Erythroblast (primary cell): ENCODE data around the gene VEGFA.

Experiments used
- GATA1 ChIP-seq: IDR thresholded peaks from 2 replicates; pipeline ENCODE4 v1.6.1; 2011; ENCODE audit warnings: low read depth, mild to moderate bottlenecking, control low read depth, low read length, moderate library complexity
- POLR2A ChIP-seq: IDR thresholded peaks from 2 replicates; pipeline ENCODE4 v1.6.1; 2011; ENCODE audit warnings: mild to moderate bottlenecking, low read length

GRCh38 chr6:43775535-43775885 is 5.5 kb downstream of the VEGFA start:
- no peak for TF ChIP-seq POLR2A
- TF ChIP-seq GATA1: no peak
